H9 (cell line): Measurements from ENCODE around the gene DACT3. TPM values are rescaled to one million over a fixed set of nuclear protein-coding genes. Genes with fewer than 3 reads are reported as not detected.

Experiments used
- DNase-seq: peaks from one replicate; pipeline ENCODE4 v3.0.0-alpha.2; 2017
- H2AFZ ChIP-seq: one replicate; pipeline ENCODE4 v1.6.1; 2013; ENCODE audit warnings: mild to moderate bottlenecking, low read length, control low read depth, moderate library complexity
- H2AK5ac ChIP-seq: 2 replicates; pipeline ENCODE4 v1.6.1; 2013; ENCODE audit warnings: low read length, control low read depth, mixed read lengths; ENCODE audit not compliant: insufficient read length
- H2BK120ac ChIP-seq: one replicate; pipeline ENCODE4 v1.6.1; 2013; ENCODE audit warnings: low read depth, mild to moderate bottlenecking, low read length, control low read depth, inconsistent platforms; ENCODE audit not compliant: poor library complexity, severe bottlenecking
- H2BK12ac ChIP-seq: 2 replicates; pipeline ENCODE4 v1.6.1; 2013; ENCODE audit warnings: low read length, control low read depth, mixed read lengths, low read depth; ENCODE audit not compliant: insufficient read length
- H2BK15ac ChIP-seq: 2 replicates; pipeline ENCODE4 v1.6.1; 2013; ENCODE audit warnings: low read depth, low read length, control low read depth
- H2BK20ac ChIP-seq: one replicate; pipeline ENCODE4 v1.6.1; 2013; ENCODE audit warnings: low read depth, mild to moderate bottlenecking, low read length, control low read depth, inconsistent platforms; ENCODE audit not compliant: poor library complexity, severe bottlenecking
- H2BK5ac ChIP-seq: 2 replicates; pipeline ENCODE4 v1.6.1; 2013; ENCODE audit warnings: low read length, control low read depth, mixed read lengths; ENCODE audit not compliant: insufficient read length
- H3K14ac ChIP-seq: 2 replicates; pipeline ENCODE4 v1.6.1; 2013; ENCODE audit warnings: low read length, control low read depth; ENCODE audit not compliant: insufficient read depth
- H3K18ac ChIP-seq: 2 replicates; pipeline ENCODE4 v1.6.1; 2013; ENCODE audit warnings: low read depth, mild to moderate bottlenecking, mixed read lengths, low read length, control low read depth; ENCODE audit not compliant: insufficient read length
- H3K23ac ChIP-seq: 2 replicates; pipeline ENCODE4 v1.6.1; 2013; ENCODE audit warnings: low read length, control low read depth, mixed read lengths, low read depth; ENCODE audit not compliant: insufficient read length
- H3K23me2 ChIP-seq: 2 replicates; pipeline ENCODE4 v1.6.1; 2013; ENCODE audit warnings: low read depth, mild to moderate bottlenecking, mixed read lengths, low read length, control low read depth; ENCODE audit not compliant: insufficient read length, poor library complexity, severe bottlenecking
- H3K27ac ChIP-seq: 2 replicates; pipeline ENCODE4 v1.5.1; 2013; ENCODE audit warnings: low read length, control low read depth, mixed read lengths, low read depth; ENCODE audit not compliant: insufficient read length
- H3K27me3 ChIP-seq: 2 replicates; pipeline ENCODE4 v1.6.1; 2013; ENCODE audit warnings: low read length, control low read depth, inconsistent platforms; ENCODE audit not compliant: insufficient read depth
- H3K4ac ChIP-seq: 2 replicates; pipeline ENCODE4 v1.6.1; 2013; ENCODE audit warnings: low read depth, mild to moderate bottlenecking, control low read depth, inconsistent platforms, low read length, moderate library complexity
- H3K4me1 ChIP-seq: 2 replicates; pipeline ENCODE4 v1.6.1; 2013; ENCODE audit warnings: low read length, control low read depth, inconsistent platforms; ENCODE audit not compliant: insufficient read depth
- H3K4me2 ChIP-seq: 2 replicates; pipeline ENCODE4 v1.6.1; 2013; ENCODE audit warnings: low read length, control low read depth, mixed read lengths; ENCODE audit not compliant: insufficient read length, insufficient read depth
- H3K56ac ChIP-seq: 2 replicates; pipeline ENCODE4 v1.6.1; 2013; ENCODE audit warnings: low read depth, mild to moderate bottlenecking, mixed read lengths, low read length, control low read depth; ENCODE audit not compliant: insufficient read length
- H3K79me1 ChIP-seq: 2 replicates; pipeline ENCODE4 v1.6.1; 2013; ENCODE audit warnings: low read depth, mild to moderate bottlenecking, moderate library complexity, low read length, control low read depth, inconsistent platforms; ENCODE audit not compliant: insufficient read depth, poor library complexity, severe bottlenecking
- H3K79me2 ChIP-seq: 2 replicates; pipeline ENCODE4 v1.6.1; 2013; ENCODE audit warnings: low read length, control low read depth, inconsistent platforms; ENCODE audit not compliant: insufficient read depth
- H3K9ac ChIP-seq: 2 replicates; pipeline ENCODE4 v1.6.1; 2013; ENCODE audit warnings: low read length, control low read depth, mixed read lengths; ENCODE audit not compliant: insufficient read length; ENCODE audit errors: extremely low read depth
- H3K9me3 ChIP-seq: one replicate; pipeline ENCODE4 v1.6.1; 2013; ENCODE audit warnings: low read depth, low read length, inconsistent platforms; ENCODE audit not compliant: control insufficient read depth
- H3T11ph ChIP-seq: one replicate; pipeline ENCODE4 v1.6.1; 2013; ENCODE audit warnings: mild to moderate bottlenecking, low read length, control low read depth, inconsistent platforms
- H4K20me1 ChIP-seq: one replicate; pipeline ENCODE4 v1.6.1; 2013; ENCODE audit not compliant: control insufficient read depth, insufficient read length, insufficient read depth
- H4K5ac ChIP-seq: 2 replicates; pipeline ENCODE4 v1.6.1; 2013; ENCODE audit warnings: low read depth, mild to moderate bottlenecking, mixed read lengths, low read length, control low read depth; ENCODE audit not compliant: insufficient read length
- H4K8ac ChIP-seq: replicated peaks from 2 replicates; pipeline ENCODE4 v1.6.1; 2013; ENCODE audit warnings: low read length, control low read depth, mixed read lengths, low read depth; ENCODE audit not compliant: insufficient read length
- H4K91ac ChIP-seq: 2 replicates; pipeline ENCODE4 v1.6.1; 2013; ENCODE audit warnings: low read depth, mild to moderate bottlenecking, moderate library complexity, mixed read lengths, low read length, control low read depth; ENCODE audit not compliant: insufficient read length
- H3K27ac Mint-ChIP-seq, 3 experiments: 2 replicates in 2 of 3; 3 replicates in 1 of 3; pipeline ENCODE4 v1.8.0; 2020 to 2021; ENCODE audit warnings: mixed read lengths in 3 of 3, mild to moderate bottlenecking in 1 of 3, moderate library complexity in 1 of 3
- H3K27me3 Mint-ChIP-seq: 2 replicates; pipeline ENCODE4 v1.8.0; 2021; ENCODE audit warnings: low read depth, mild to moderate bottlenecking, moderate library complexity, mixed read lengths
- H3K36me3 Mint-ChIP-seq, 3 experiments: 2 replicates in 2 of 3; 3 replicates in 1 of 3; pipeline ENCODE4 v1.8.0; 2020 to 2021; ENCODE audit warnings: low read depth in 3 of 3, mixed read lengths in 3 of 3; ENCODE audit not compliant: insufficient read depth in 1 of 3
- H3K4me1 Mint-ChIP-seq, 2 experiments: 2 replicates each; pipeline ENCODE4 v1.8.0; 2020; ENCODE audit warnings: mixed read lengths in 2 of 2
- H3K4me3 Mint-ChIP-seq, 2 experiments: 2 replicates in 1 of 2; 3 replicates in 1 of 2; pipeline ENCODE4 v1.8.0; 2020 to 2021; ENCODE audit warnings: mild to moderate bottlenecking in 2 of 2, mixed read lengths in 2 of 2, moderate library complexity in 1 of 2
- H3K9me3 Mint-ChIP-seq, 2 experiments: 2 replicates in 1 of 2; 3 replicates in 1 of 2; pipeline ENCODE4 v1.8.0; 2020; ENCODE audit warnings: mild to moderate bottlenecking in 2 of 2, mixed read lengths in 2 of 2, moderate library complexity in 1 of 2
- CTCF ChIP-seq: fragments of 200-600 bp; sonication (generic); conservative IDR thresholded peaks from 3 replicates; pipeline ENCODE4 v1.8.0; 2021; ENCODE audit warnings: antibody characterized with exemption, mild to moderate bottlenecking
- whole genome bisulfite sequencing: extraction: QIAGEN DNeasy Blood & Tissue Kit; methylation state at CpG from one replicate; pipeline ENCODE4 v1.1.7; 2013; ENCODE audit warnings: missing lambda C conversion rate, low lambda C conversion rate, mixed read lengths; ENCODE audit not compliant: insufficient read length; ENCODE audit errors: extremely low coverage; 5-methylcytosine and 5-hydroxymethylcytosine counted together
- total RNA-seq: library from RNA; stranded (reverse); gene quantifications from 2 replicates; pipeline ENCODE4 v1.2.1, GENCODE V29; 2021

DACT3 gene
- total RNA-seq, 1 experiment from 2014 or later, result 0.87 TPM

- no peaks in the 10 kb centered on the region; the same call in 1 of the 2 replicates for H3K4me1 ChIP-seq
- H4K8ac ChIP-seq, result no peak overlapping the region
- Mint-ChIP-seq H3K27me3 (peaks cover 11% of the 10 kb centered on the region), H3K36me3 (no peaks in the 10 kb centered on the region), H3K4me1 (peaks cover 11 to 26% of the 10 kb centered on the region in 2 experiments; a peak in 3 of 4 replicates), H3K4me3 (no peak overlapping the region), H3K27ac (no peak overlapping the region), H3K9me3 (no peaks in the 10 kb centered on the region)
- no peaks in the 10 kb centered on the region for H3K79me2 ChIP-seq
- no peaks in the 10 kb centered on the region for H4K20me1 ChIP-seq
- no peak overlapping the region for H3K18ac ChIP-seq
- H2AFZ ChIP-seq, result no peak overlapping the region
- no peaks in the 10 kb centered on the region for H3K27me3 ChIP-seq
- no peaks in the 10 kb centered on the region for H3K9me3 ChIP-seq
- H3K4me2 ChIP-seq, result no peak overlapping the region
- WGBS, result no CpG with 5 or more reads among the region's 9 CpGs
- no peak for TF ChIP-seq CTCF
- H2BK15ac ChIP-seq, result no peak overlapping the region
- no peak overlapping the region for H4K91ac ChIP-seq
- H3K27ac ChIP-seq, result no peak overlapping the region
- no peak for DNase-seq
- no peaks in the 10 kb centered on the region for H3K23me2 ChIP-seq
- H2AK5ac ChIP-seq, result no peak overlapping the region
- H2BK120ac ChIP-seq, result no peak overlapping the region
- H3K79me1 ChIP-seq, result no peaks in the 10 kb centered on the region
- no peak overlapping the region for H2BK12ac ChIP-seq
- H2BK5ac ChIP-seq, result no peak overlapping the region
- H4K5ac ChIP-seq, result no peak overlapping the region
- H3T11ph ChIP-seq, result no peak overlapping the region
- H3K23ac ChIP-seq, result no peak overlapping the region
- H2BK20ac ChIP-seq, result no peak overlapping the region
- H3K56ac ChIP-seq, result no peak overlapping the region
- H3K9ac ChIP-seq, result no peak overlapping the region
- H3K14ac ChIP-seq, result no peak overlapping the region
- no peak overlapping the region for H3K4ac ChIP-seq
Measured at GRCh38 chr19:46618670-46619231, 42.2 kb downstream of the DACT3 start.
